ENCODE data around the gene AQR. TPM values are rescaled to one million over a fixed set of nuclear protein-coding genes. Genes with fewer than 3 reads are reported as not detected.

The AQR gene
- total RNA-seq, 1 experiment from 2014 or later, result 54.4 TPM

- DNase-seq, result no peak
- H2AFZ ChIP-seq (ENCODE audit: low read length), result no peak overlapping the region
- H4K5ac ChIP-seq (ENCODE audit: insufficient read length, low read depth, low read length), result no peak overlapping the region
- no peak overlapping the region for H3K14ac ChIP-seq (ENCODE audit: insufficient read depth, low read length)
- no peaks in the 10 kb centered on the region for H3K9me3 ChIP-seq (ENCODE audit: control insufficient read depth, low read depth, low read length)
- H3T11ph ChIP-seq (ENCODE audit: low read length), result no peak overlapping the region
- no peak overlapping the region for H3K23ac ChIP-seq (ENCODE audit: insufficient read length, low read depth, low read length)
- no peak overlapping the region for H3K9ac ChIP-seq (ENCODE audit: extremely low read depth, insufficient read length, low read length)
- TF ChIP-seq CTCF (conservative IDR thresholded peaks at IDR 0.05), result no peak
- no peak overlapping the region for H2AK5ac ChIP-seq (ENCODE audit: insufficient read length, low read length)
- no peak overlapping the region for H3K4ac ChIP-seq (ENCODE audit: low read depth, low read length)
- H4K20me1 ChIP-seq (ENCODE audit: control insufficient read depth, insufficient read depth, insufficient read length), result no peaks in the 10 kb centered on the region
- H3K18ac ChIP-seq (ENCODE audit: insufficient read length, low read depth, low read length), result no peak overlapping the region
- peaks cover 3 to 49% (median 30%) of the 10 kb centered on the region in 3 experiments; a peak in 6 of 7 replicates for H3K36me3 Mint-ChIP-seq (ENCODE audit: insufficient read depth in 1 of 3, low read depth in 3 of 3)
- no peaks in the 10 kb centered on the region for H3K79me2 ChIP-seq (ENCODE audit: insufficient read depth, low read length)
- H3K9me3 Mint-ChIP-seq, result no peaks in the 10 kb centered on the region
- no peak overlapping the region for H2BK12ac ChIP-seq (ENCODE audit: insufficient read length, low read depth, low read length)
- no peak overlapping the region for H3K56ac ChIP-seq (ENCODE audit: insufficient read length, low read depth, low read length)
- H3K4me1 Mint-ChIP-seq, result no peaks in the 10 kb centered on the region
- no peak overlapping the region for H3K4me2 ChIP-seq (ENCODE audit: insufficient read depth, insufficient read length, low read length)
- H3K27ac Mint-ChIP-seq, result no peak overlapping the region
- no peak overlapping the region for H3K27ac ChIP-seq (ENCODE audit: insufficient read length, low read depth, low read length)
- H2BK20ac ChIP-seq (ENCODE audit: low read depth, low read length, poor library complexity, severe bottlenecking), result no peak overlapping the region
- H2BK15ac ChIP-seq (ENCODE audit: low read depth, low read length), result no peak overlapping the region
- H4K91ac ChIP-seq (ENCODE audit: insufficient read length, low read depth, low read length), result no peak overlapping the region
- H3K4me3 Mint-ChIP-seq, result no peak overlapping the region
- no peaks in the 10 kb centered on the region for H3K4me1 ChIP-seq (ENCODE audit: insufficient read depth, low read length)
- H3K23me2 ChIP-seq (ENCODE audit: insufficient read length, low read depth, low read length, poor library complexity, severe bottlenecking), result no peaks in the 10 kb centered on the region
- H2BK120ac ChIP-seq (ENCODE audit: low read depth, low read length, poor library complexity, severe bottlenecking), result no peak overlapping the region
- H3K27me3 ChIP-seq (ENCODE audit: insufficient read depth, low read length), result no peaks in the 10 kb centered on the region
- H4K8ac ChIP-seq (replicated peaks; ENCODE audit: insufficient read length, low read depth, low read length), result no peak overlapping the region
- no peak overlapping the region for H2BK5ac ChIP-seq (ENCODE audit: insufficient read length, low read length)
- H3K27me3 Mint-ChIP-seq (ENCODE audit: low read depth), result no peaks in the 10 kb centered on the region
- no peaks in the 10 kb centered on the region for H3K79me1 ChIP-seq (ENCODE audit: insufficient read depth, low read depth, low read length, poor library complexity, severe bottlenecking)
Observed at GRCh38 chr15:34855893-34856292, 113.6 kb downstream of the AQR start.
